Neutrophil (primary cell): ENCODE data around the gene PDE1C.

Experiments
- H3K27ac ChIP-seq: fragments of 200-600 bp; sonication (generic); 2 replicates; pipeline ENCODE4 v1.5.1; 2016; ENCODE audit warnings: mild to moderate bottlenecking, moderate library complexity
- H3K27me3 ChIP-seq: fragments of 200-600 bp; sonication (generic); 2 replicates; pipeline ENCODE4 v1.6.0; 2016; ENCODE audit warnings: mild to moderate bottlenecking
- H3K36me3 ChIP-seq: fragments of 200-600 bp; sonication (generic); 2 replicates; pipeline ENCODE4 v1.5.1; 2017
- H3K4me1 ChIP-seq, 2 experiments: fragments of 200-600 bp in 1 of 2; sonication (generic) in 1 of 2; 1 replicate in 1 of 2; 2 replicates in 1 of 2; pipeline versions ENCODE4 v1.5.1 to v1.6.1; 2013 to 2016; ENCODE audit warnings: low read depth in 1 of 2, low read length in 1 of 2, mild to moderate bottlenecking in 1 of 2, moderate library complexity in 1 of 2; ENCODE audit not compliant: control insufficient read depth in 1 of 2, insufficient read depth in 1 of 2
- H3K4me3 ChIP-seq, 2 experiments: fragments of 200-600 bp in 1 of 2; sonication (generic) in 1 of 2; 1 replicate in 1 of 2; 2 replicates in 1 of 2; pipeline ENCODE4 v1.5.1; 2013 to 2016; ENCODE audit warnings: low read depth in 1 of 2, low read length in 1 of 2, mild to moderate bottlenecking in 1 of 2, moderate library complexity in 1 of 2
- H3K9me3 ChIP-seq: fragments of 200-600 bp; sonication (generic); 2 replicates; pipeline ENCODE4 v1.5.1; 2016
- TF ChIP-seq, protein P1 (sequence below): fragments of 200-600 bp; sonication (generic); IDR thresholded peaks from 2 replicates; pipeline ENCODE4 v1.5.1; 2016; ENCODE audit warnings: antibody characterized with exemption

PDE1C gene

DNA sequence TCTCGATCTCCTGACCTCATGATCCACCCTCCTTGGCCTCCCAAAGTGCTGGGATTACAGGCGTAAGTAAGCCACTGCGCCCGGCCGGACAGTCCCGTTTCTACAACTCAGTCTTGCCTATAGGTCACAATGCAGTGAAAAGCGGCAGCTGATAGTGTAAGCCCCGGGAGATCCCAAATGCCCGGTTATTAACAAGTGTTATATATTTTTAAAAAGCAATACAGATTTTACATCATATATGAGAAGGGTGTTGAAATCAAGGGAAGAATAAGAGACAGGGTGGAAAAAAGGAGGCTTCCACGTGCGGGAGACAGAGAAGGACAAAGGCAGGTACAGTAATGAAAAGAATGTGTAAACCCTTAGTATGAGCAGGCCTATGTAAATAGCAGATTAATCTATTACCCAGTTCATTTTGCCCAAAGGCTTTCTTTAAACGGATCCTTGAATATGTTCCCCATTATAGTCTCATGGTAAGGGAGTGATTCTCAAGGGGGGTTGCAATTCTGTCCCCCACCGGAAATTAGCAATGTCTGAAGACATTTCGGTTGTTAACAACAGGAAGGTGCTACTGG is 170.8 kb downstream of the PDE1C start:
- TF ChIP-seq, protein P1, sequence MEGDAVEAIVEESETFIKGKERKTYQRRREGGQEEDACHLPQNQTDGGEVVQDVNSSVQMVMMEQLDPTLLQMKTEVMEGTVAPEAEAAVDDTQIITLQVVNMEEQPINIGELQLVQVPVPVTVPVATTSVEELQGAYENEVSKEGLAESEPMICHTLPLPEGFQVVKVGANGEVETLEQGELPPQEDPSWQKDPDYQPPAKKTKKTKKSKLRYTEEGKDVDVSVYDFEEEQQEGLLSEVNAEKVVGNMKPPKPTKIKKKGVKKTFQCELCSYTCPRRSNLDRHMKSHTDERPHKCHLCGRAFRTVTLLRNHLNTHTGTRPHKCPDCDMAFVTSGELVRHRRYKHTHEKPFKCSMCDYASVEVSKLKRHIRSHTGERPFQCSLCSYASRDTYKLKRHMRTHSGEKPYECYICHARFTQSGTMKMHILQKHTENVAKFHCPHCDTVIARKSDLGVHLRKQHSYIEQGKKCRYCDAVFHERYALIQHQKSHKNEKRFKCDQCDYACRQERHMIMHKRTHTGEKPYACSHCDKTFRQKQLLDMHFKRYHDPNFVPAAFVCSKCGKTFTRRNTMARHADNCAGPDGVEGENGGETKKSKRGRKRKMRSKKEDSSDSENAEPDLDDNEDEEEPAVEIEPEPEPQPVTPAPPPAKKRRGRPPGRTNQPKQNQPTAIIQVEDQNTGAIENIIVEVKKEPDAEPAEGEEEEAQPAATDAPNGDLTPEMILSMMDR = no peak
- no peaks in the 10 kb centered on the region for H3K4me1 ChIP-seq
- H3K9me3 ChIP-seq = no peaks in the 10 kb centered on the region
- H3K36me3 ChIP-seq = no peaks in the 10 kb centered on the region
- no peak overlapping the region for H3K4me3 ChIP-seq
- H3K27ac ChIP-seq = no peak overlapping the region
- peaks cover 4% of the 10 kb centered on the region for H3K27me3 ChIP-seq

DNA sequence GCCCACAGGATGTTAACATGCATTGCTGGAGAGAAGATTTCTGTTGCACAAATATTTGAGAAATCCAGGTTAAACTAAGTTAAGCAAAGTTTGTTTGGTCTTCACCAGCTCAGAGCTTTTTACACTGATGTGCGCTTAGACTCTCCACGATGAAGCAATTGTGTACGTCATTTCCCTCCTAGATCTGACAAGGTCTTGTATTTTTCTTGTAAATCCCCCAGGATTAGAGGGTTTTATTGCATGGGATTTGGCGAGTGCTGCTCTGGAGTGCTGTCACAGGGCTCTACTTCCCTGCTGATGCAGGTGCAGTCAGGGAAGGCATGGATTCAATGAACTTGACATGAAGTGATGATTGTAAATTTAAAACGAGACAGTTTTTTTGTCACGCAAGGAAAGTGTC is 173.3 kb downstream of the PDE1C start:
- Histone ChIP-seq H3K4me1 (no peaks in the 10 kb centered on the region), H3K4me3 (no peak overlapping the region), H3K27me3 (no peaks in the 10 kb centered on the region), H3K9me3 (no peaks in the 10 kb centered on the region), H3K36me3 (no peaks in the 10 kb centered on the region), H3K27ac (no peak overlapping the region)
- TF ChIP-seq, protein P1 = no peak

DNA sequence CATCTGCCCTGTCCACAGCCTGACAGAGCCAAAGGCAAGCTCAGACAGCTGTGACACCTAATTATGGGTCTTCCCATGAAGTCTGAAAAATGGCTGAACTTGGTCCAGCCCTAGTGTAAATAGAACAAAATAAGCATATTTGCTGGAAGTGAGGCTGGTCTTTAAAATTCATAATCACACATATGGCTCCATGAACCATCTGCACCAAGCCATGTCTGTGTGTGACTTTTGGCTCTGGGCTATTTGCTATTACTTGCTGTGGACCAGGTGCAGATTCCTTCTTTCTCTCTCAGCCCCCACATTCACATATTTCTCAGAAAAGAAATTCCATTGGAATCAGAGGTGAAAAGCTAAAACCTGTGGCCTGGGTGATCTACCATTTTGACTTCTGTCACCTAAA is 175.9 kb downstream of the PDE1C start:
- Histone ChIP-seq H3K4me1 (peaks cover 11 to 16% of the 10 kb centered on the region in 2 experiments), H3K4me3 (no peak overlapping the region), H3K9me3 (no peaks in the 10 kb centered on the region), H3K27ac (no peak overlapping the region), H3K27me3 (no peaks in the 10 kb centered on the region), H3K36me3 (no peaks in the 10 kb centered on the region)
- TF ChIP-seq, protein P1 = no peak

DNA sequence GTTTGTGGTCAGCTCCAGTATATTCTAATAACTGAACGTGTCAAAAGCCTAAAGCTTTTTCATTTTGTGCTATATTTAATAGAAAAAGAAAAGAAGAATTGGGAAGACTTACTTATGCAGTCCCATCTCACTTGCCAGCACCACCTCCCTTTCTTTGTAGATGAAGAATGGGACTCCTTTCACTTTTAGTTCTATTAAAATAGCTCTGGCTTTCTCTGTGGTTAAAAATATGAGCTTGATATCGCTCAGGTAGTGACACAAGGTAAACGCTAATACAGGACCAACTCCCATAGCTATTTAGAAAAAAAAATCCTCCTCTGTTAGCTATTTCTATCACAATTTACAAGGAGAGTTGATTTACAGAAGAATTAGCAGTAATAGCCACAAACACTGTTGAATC is 176.8 kb downstream of the PDE1C start:
- Histone ChIP-seq H3K27me3 (no peaks in the 10 kb centered on the region), H3K9me3 (no peaks in the 10 kb centered on the region), H3K36me3 (no peaks in the 10 kb centered on the region), H3K4me3 (no peak overlapping the region), H3K27ac (no peak overlapping the region), H3K4me1 (peaks cover 11 to 17% of the 10 kb centered on the region in 2 experiments)
- TF ChIP-seq, protein P1 = no peak

DNA sequence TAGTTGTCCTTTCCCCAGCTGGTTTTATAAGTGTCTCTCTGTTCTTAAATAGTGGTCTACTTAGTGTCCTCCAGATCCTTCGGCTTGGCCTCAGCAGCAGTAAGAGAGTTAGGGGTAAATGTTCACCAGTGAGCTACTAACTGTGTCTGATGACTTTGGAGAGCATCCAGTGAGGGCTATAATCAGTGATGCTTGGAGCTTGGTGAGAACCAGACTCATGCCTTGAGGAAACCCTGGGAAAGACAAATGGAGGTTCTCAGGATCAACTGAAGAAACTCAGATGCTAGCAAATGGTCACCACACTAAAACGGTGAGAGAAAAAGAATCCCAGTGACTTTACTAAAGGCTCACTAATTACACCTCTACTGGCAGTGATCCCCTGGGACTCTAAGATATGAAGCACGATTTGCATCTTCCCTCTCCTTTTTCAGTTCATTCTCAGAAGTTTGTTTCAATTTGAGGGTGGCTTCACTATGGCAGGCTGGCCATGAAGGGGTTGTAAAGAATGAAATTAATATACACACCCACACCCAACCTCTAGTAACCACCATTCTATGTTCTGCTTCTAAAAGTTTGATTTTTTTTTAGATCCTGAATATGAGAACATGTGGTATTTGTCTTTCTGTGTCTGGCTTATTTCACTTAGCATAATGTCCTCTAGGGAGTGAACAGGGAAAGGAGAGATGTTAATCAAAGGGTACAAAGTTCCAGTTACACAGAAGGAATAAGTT is 177.9 kb downstream of the PDE1C start:
- TF ChIP-seq, protein P1 = no peak

More for the DNA sequence above, 177.9 kb downstream of the PDE1C start:
- H3K36me3 ChIP-seq = no peaks in the 10 kb centered on the region
- no peak overlapping the region for H3K27ac ChIP-seq
- H3K27me3 ChIP-seq = no peaks in the 10 kb centered on the region
- H3K4me3 ChIP-seq = no peak overlapping the region
- no peaks in the 10 kb centered on the region for H3K9me3 ChIP-seq
- peaks cover 11 to 17% of the 10 kb centered on the region in 2 experiments for H3K4me1 ChIP-seq
